PC-3 (cell line): Measurements from ENCODE around the gene PCTP. TPM values are rescaled to one million over a fixed set of nuclear protein-coding genes. Genes with fewer than 3 reads are reported as not detected.

Experiments
- ATAC-seq: fragments of 200-7000 bp; cut with Tn5 transposase; 2 replicates; pipeline ENCODE4 v1.9.1; 2020; ENCODE audit warnings: mild to moderate bottlenecking, moderate library complexity
- BruUV-seq: library from RNA; stranded (reverse); fragments of 400-500 nt; replicated peaks from 2 replicates; lab custom pipeline; 2021; lab: Mats Ljungman, UMichigan
- CTCF ChIA-PET: fragments of 300-600 bp; sonication (Branson Sonifier 250); formaldehyde crosslinking; loops from one replicate; lab custom pipeline; 2022; ENCODE audit warnings: antibody characterized with exemption; lab: Charles Lee
- POLR2A ChIA-PET: fragments of 300-600 bp; sonication (Branson Sonifier 250); formaldehyde crosslinking; loops from one replicate; lab custom pipeline; 2022; ENCODE audit warnings: antibody characterized with exemption; ENCODE audit not compliant: unreplicated experiment; lab: Charles Lee
- DNase-seq: peaks from one replicate; pipeline ENCODE4 v3.0.0-alpha.2; 2015
- H2AFZ ChIP-seq: fragments of 300-600 bp; sonication (generic); 2 replicates; pipeline ENCODE4 v1.6.0; 2016; ENCODE audit warnings: antibody characterized with exemption, low read length
- H3F3A ChIP-seq: fragments of 300-600 bp; sonication (generic); one replicate; pipeline ENCODE4 v1.6.0; 2017; ENCODE audit warnings: antibody characterized with exemption, low read length, control low read depth, mild to moderate bottlenecking; ENCODE audit not compliant: unreplicated experiment
- H3K27ac ChIP-seq: fragments of 300-600 bp; sonication (generic); 2 replicates; pipeline ENCODE4 v1.5.1; 2016; ENCODE audit warnings: mild to moderate bottlenecking, low read length
- H3K27me3 ChIP-seq: fragments of 300-600 bp; sonication (generic); 2 replicates; pipeline ENCODE4 v1.6.1; 2016; ENCODE audit warnings: low read length, mixed read lengths
- H3K36me3 ChIP-seq: fragments of 300-600 bp; sonication (generic); 2 replicates; pipeline ENCODE4 v1.6.1; 2016; ENCODE audit warnings: low read depth, mixed run types, low read length, mixed read lengths
- H3K4me1 ChIP-seq: fragments of 300-600 bp; sonication (generic); 2 replicates; pipeline ENCODE4 v1.5.1; 2016; ENCODE audit warnings: low read length; ENCODE audit not compliant: insufficient read depth
- H3K4me2 ChIP-seq: fragments of 300-600 bp; sonication (generic); 2 replicates; pipeline ENCODE4 v1.6.0; 2016; ENCODE audit warnings: low read length
- H3K4me3 ChIP-seq: fragments of 300-600 bp; sonication (generic); 2 replicates; pipeline ENCODE4 v1.5.1; 2016; ENCODE audit warnings: mild to moderate bottlenecking, low read length, mixed read lengths
- H3K79me2 ChIP-seq: fragments of 300-600 bp; sonication (generic); 2 replicates; pipeline ENCODE4 v1.6.1; 2017; ENCODE audit warnings: low read length, mixed read lengths
- H3K9ac ChIP-seq: fragments of 300-600 bp; sonication (generic); 2 replicates; pipeline ENCODE4 v1.6.0; 2016; ENCODE audit warnings: mild to moderate bottlenecking, low read length
- H3K9me2 ChIP-seq: fragments of 300-600 bp; sonication (generic); replicated peaks from 2 replicates; pipeline ENCODE4 v1.6.1; 2016; ENCODE audit warnings: mixed run types, low read length, mixed read lengths
- H3K9me3 ChIP-seq: fragments of 300-600 bp; sonication (generic); 2 replicates; pipeline ENCODE4 v1.6.1; 2016; ENCODE audit warnings: low read length, mixed read lengths
- H4K20me1 ChIP-seq: fragments of 300-600 bp; sonication (generic); 2 replicates; pipeline ENCODE4 v1.6.1; 2016; ENCODE audit warnings: low read length, mixed read lengths
- CTCF ChIP-seq: fragments of 300-600 bp; sonication (generic); conservative IDR thresholded peaks from 2 replicates; pipeline ENCODE4 v1.5.1; 2017; ENCODE audit warnings: antibody characterized with exemption, low read depth, mild to moderate bottlenecking, low read length
- EZH2 ChIP-seq: fragments of 300-600 bp; sonication (generic); IDR thresholded peaks from one replicate; pipeline ENCODE4 v1.6.1; 2017; ENCODE audit warnings: antibody characterized with exemption, mild to moderate bottlenecking, low read length; ENCODE audit not compliant: unreplicated experiment
- EZH2phosphoT487 ChIP-seq: fragments of 300-600 bp; sonication (generic); IDR thresholded peaks from 2 replicates; pipeline ENCODE4 v1.6.1; 2018; ENCODE audit warnings: mild to moderate bottlenecking, antibody characterized with exemption, low read length, borderline replicate concordance
- intact Hi-C: fragments of 100-400 bp; cut with micrococcal nuclease; formaldehyde crosslinking; loops from 2 replicates; pipeline ENCODE4 v1.9.0; 2023
- total RNA-seq: library from RNA; depleted of rRNA; stranded (reverse); fragments of >200 nt; gene quantifications from 2 replicates; pipeline ENCODE4 v1.2.3, GENCODE V29; 2014

PCTP gene
- total RNA-seq, 1 experiment from 2014 or later = 17.6 TPM

- H3K36me3 ChIP-seq = no peaks in the 10 kb centered on the region
- BruUV-seq = no TSS peak
- no peaks in the 10 kb centered on the region for H3K4me1 ChIP-seq
- H3K9me3 ChIP-seq = no peaks in the 10 kb centered on the region
- no peak overlapping the region for H3K4me3 ChIP-seq
- POLR2A ChIA-PET = no interaction called here
- CTCF ChIA-PET = no interaction called here
- H3K79me2 ChIP-seq = no peaks in the 10 kb centered on the region
- DNase-seq (no peak), ATAC-seq (no peak)
- H3K27me3 ChIP-seq = peaks cover 44% of the 10 kb centered on the region
- no peaks in the 10 kb centered on the region for H3K9me2 ChIP-seq
- no peak for TF ChIP-seq EZH2phosphoT487
- no peak for TF ChIP-seq EZH2
- TF ChIP-seq CTCF = no peak
- no peaks in the 10 kb centered on the region for H3F3A ChIP-seq
- no peaks in the 10 kb centered on the region for H4K20me1 ChIP-seq
- H2AFZ ChIP-seq = no peak overlapping the region
- no peak overlapping the region for H3K4me2 ChIP-seq
- H3K9ac ChIP-seq = no peak overlapping the region
- intact Hi-C loops = no loop called here
- H3K27ac ChIP-seq = no peak overlapping the region
Measured at GRCh38 chr17:55814377-55814776, 63.5 kb downstream of the PCTP start.

- no TSS peak for BruUV-seq
- no peak for DNase-seq
- ATAC-seq = no peak
- Histone ChIP-seq H3K9me3 (no peaks in the 10 kb centered on the region), H3K4me3 (no peak overlapping the region), H4K20me1 (no peaks in the 10 kb centered on the region), H3K27me3 (peaks cover 51% of the 10 kb centered on the region), H3K4me2 (no peak overlapping the region), H3K4me1 (no peaks in the 10 kb centered on the region), H2AFZ (no peak overlapping the region), H3F3A (no peaks in the 10 kb centered on the region), H3K27ac (no peak overlapping the region), H3K79me2 (no peaks in the 10 kb centered on the region), H3K9ac (no peak overlapping the region), H3K36me3 (no peaks in the 10 kb centered on the region), H3K9me2 (no peaks in the 10 kb centered on the region)
- TF ChIP-seq EZH2 (no peak), CTCF (no peak), EZH2phosphoT487 (no peak)
- ChIA-PET CTCF (no interaction called here), POLR2A (no interaction called here)
- intact Hi-C loops = no loop called here
Measured at GRCh38 chr17:55816532-55817396, 65.9 kb downstream of the PCTP start.

GRCh38 chr17:55817397-55817709 lies 66.5 kb downstream of the PCTP start:
- POLR2A ChIA-PET = no interaction called here
- peaks cover 56% of the 10 kb centered on the region for H3K27me3 ChIP-seq
- no peaks in the 10 kb centered on the region for H3F3A ChIP-seq
- H3K36me3 ChIP-seq = no peaks in the 10 kb centered on the region
- no peaks in the 10 kb centered on the region for H3K4me1 ChIP-seq
- no peak for DNase-seq
- H3K4me2 ChIP-seq = no peak overlapping the region
- no peak overlapping the region for H3K27ac ChIP-seq
- no peak overlapping the region for H3K4me3 ChIP-seq
- CTCF ChIA-PET = no interaction called here
- H3K9ac ChIP-seq = no peak overlapping the region
- H2AFZ ChIP-seq = no peak overlapping the region
- no TSS peak for BruUV-seq
- H4K20me1 ChIP-seq = no peaks in the 10 kb centered on the region
- no peaks in the 10 kb centered on the region for H3K9me2 ChIP-seq
- ATAC-seq = no peak
- TF ChIP-seq EZH2phosphoT487 (no peak), CTCF (no peak), EZH2 (no peak)
- intact Hi-C loops = no loop called here
- H3K79me2 ChIP-seq = no peaks in the 10 kb centered on the region
- no peaks in the 10 kb centered on the region for H3K9me3 ChIP-seq
